Germinal center (tissue), 1 donor: ENCODE data around the gene CXCL12.

Experiments used
- DNase-seq: peaks from one replicate; pipeline ENCODE4 v3.0.0; 2012; ENCODE audit warnings: mixed read lengths, low spot score

CXCL12 gene

DNA sequence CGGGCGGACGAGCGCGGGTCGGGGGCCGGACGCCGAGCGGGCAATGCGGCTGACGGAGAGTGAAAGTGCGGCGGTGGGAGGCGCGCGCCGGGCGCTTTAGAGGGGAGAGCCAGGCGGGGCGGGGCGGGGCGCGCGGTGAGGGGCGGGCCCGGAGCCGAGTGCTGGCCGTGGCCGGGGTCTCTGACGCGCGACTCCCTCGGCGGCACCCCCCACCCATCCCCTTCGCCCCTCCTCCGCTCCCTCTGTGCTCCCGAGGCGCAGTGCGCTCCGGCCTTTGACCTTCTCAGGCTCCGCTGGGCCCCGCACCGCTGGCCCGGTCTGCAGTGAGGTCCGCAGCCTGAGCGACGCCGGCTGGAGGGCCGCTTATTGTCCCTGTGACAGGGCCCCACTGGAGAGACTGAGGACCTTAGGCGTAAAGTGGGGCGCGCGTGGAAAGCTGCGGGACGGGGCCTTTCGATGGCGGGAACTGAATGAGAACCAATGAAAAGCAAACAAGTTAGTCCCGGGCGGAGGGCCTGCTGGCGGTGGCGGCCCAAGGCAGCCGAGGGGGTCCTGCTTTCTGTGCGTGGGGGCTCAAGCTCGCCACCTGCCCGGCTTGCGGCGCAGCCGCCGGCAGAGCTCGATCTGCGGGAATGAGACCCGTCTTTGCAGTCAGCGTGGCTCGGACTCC lies at the start of gene CXCL12:
CXCL12 (minus strand) TSS at position 72 of the 670 bp plus-strand sequence. CDS start 92 bp downstream, outside the sequence.
- no peak for DNase-seq

DNA sequence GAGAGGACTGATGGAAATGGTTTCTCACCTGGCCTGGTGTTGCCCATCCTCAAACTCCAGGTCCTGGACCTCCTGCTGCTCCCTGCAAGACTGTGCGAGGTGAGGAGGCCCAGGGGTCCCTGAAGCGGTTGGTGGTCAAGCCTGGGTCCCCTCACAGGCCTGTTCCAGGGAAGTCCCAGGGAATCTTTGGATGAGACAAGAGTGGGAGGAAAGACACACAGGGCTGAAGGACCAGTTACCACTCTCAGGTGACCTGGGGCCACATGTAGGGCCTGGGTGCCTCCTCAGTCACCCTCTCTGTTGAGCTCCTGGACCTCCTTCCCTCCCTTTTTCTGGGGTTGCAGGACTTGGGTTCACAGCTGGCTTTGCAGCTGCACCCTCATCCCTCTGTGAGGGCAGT lies 42.6 kb upstream of the CXCL12 start:
- no peak for DNase-seq

DNA sequence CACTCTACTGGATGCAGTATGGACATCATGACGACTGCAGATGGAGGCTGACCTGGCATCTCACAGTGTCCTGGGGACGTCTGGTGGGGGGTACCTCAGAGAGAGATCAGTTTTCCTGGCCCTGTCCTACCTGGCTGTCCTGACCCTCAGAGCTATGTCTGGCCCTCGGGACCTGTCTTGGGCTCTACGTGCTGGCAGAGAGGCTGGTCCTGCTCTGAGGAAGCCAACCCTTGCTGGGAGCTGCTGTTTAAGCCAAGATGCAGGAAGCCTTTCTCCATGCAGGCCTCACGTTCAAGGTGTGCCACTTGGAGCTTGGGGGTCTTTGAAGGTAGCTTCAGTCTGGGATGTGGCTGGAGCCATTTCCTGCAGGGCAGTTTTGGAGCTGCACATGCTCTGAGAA lies 42.1 kb upstream of the CXCL12 start:
- DNase-seq = no peak

- DNase-seq = no peak
Measured at GRCh38 chr10:44426247-44427034, 41.5 kb upstream of the CXCL12 start.

DNA sequence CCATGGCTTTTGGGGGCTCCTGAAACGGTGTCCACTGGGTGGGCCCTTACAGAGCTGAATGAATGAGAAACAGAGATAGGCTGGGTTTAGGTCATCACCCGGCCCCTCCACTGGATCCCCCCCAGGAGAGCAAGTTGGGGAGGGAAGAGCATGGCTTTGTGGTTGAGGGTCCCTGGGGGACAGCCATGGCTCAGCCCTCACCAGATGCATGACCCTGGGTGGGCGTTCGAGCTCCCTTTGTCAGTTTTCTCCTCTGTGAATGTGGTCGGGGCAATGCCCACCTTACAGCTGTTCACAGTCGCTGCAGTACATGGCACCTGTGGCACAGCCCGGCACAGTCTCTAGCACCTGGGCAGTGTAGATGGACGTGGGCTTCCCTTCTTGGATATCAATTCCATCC lies 40.6 kb upstream of the CXCL12 start:
- DNase-seq = no peak

DNA sequence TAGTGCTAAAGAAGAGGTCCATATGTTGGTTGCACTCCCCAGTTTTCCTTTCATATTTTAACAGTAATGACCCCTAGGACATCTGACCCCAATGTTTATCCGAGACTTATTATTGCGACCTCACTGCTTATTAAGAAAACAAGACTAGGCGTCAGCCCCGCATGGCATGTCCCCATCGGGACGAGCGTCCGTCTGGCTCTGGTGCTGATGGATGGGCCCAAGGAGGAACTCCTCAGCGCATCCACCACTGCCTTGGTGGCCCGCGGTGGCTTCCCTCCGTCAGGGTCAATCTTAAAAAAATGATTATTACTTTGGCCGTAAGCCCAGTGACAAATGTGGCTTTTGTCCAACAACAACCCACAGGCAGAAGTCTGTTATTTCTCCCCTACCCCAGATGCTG lies 40.1 kb upstream of the CXCL12 start:
- DNase-seq = no peak

- no peak for DNase-seq
Measured at GRCh38 chr10:44424298-44424697, 39.4 kb upstream of the CXCL12 start.

DNA sequence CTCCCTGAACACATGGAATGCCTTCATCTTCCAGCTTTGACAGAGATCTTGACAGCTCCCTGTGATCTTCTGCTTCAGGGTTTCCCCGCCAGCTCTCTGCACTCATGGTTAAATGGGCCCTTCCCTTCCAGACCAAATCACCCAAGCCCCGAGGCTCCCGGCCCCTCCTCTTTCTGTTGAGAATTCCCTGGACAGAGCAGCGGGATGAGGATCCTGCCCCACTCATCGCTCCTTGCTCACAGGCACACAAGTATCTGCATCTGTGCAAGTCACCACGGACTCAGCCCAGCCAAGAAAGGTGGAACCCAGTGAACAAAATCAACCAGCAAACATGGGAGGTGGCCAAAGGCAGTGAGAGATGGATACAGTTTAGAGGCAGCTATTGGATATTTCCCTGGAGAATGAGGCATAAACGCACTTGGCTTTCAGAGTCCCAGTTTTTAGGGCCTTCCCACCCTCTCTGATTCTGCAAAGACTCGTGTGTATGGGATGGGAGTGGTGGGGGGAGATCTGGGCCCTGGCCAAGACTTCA lies 37.7 kb upstream of the CXCL12 start:
- no peak for DNase-seq

GRCh38 chr10:44422153-44422552 lies 37.3 kb upstream of the CXCL12 start:
- DNase-seq = no peak

DNA sequence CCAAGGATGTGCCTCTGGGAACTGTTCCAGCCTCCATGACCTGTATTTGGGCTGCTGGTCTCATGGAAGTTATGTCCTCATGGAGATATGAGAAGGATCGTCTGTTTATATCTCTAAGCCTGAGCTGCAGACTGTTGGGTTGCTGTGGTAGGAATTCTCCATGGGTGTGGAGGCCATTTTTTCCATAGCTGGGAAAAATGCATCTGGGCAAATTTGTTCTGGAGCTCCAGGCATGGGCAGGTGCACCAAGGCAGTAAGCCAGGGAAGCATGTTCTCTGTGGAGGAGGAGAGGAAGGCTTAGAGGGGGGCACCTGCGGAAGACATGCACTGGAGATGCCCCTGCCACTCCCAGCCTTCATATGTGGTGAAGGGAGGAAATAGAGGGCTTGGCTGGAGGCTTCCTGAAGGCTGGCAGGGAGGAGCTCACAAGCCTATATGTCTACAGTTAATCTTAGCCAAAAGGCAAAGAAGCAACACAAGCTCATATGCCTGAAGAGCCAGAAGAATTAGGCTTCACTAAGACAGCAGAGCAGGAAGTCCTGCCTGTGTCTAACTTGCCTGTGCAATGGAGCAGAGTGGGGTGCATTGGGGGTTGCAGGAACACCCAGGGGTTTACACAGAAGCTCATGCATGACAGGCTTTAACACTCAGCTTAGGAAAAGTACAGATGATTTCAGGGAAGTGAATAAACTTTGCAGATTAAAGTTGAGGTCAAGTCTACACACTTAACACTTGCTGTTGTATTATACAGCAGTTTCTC lies 35.1 kb upstream of the CXCL12 start:
- no peak for DNase-seq

DNA sequence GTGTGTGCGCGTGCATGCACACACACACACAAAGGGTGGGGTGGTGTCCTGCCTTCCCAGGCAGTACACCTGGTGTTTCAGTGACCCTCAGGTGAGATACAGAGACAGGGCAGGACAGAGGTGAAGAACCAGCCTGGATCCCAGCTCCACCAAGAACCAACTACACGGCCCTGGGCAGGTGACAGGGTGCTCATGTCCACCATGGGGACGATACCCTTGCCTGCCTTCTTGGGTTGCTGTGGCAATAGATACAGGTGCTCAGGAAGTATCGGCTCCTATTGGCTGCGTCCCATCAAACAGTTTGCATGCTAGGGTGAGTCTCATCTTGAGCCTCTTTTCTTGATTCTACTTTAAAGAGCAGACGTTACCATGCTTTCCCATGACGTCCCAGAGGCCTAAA lies 33.7 kb upstream of the CXCL12 start:
- DNase-seq = no peak

DNA sequence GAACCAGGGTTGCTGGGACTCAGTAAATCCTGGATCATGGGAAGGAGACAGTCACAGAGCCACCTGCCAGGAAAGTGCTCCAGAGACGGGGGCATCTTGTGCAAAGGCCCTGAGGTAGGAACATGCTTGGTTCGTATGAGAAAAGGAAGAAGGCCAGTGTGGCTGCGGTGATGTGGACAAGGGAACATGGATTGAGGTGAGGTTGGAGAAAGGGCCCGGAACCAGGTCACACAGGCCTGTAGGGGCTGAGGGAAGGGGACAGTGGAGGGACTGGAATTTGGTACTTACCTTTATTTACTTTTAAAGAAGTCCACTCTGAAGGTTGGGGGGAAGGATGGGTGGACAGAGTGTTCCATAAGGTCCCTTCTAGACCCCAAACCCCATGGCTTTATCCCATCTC lies 32.9 kb upstream of the CXCL12 start:
- no peak for DNase-seq

GRCh38 chr10:44416936-44417335 lies 32.0 kb upstream of the CXCL12 start:
- DNase-seq = no peak

GRCh38 chr10:44416021-44416771 lies 31.3 kb upstream of the CXCL12 start:
- DNase-seq = no peak

GRCh38 chr10:44415121-44415520 lies 30.2 kb upstream of the CXCL12 start:
- no peak for DNase-seq

GRCh38 chr10:44413416-44413815 lies 28.5 kb upstream of the CXCL12 start:
- no peak for DNase-seq

- DNase-seq = no peak
Measured at GRCh38 chr10:44411251-44411650, 26.4 kb upstream of the CXCL12 start.

GRCh38 chr10:44404741-44405437 lies 20.0 kb upstream of the CXCL12 start:
- DNase-seq = no peak

DNA sequence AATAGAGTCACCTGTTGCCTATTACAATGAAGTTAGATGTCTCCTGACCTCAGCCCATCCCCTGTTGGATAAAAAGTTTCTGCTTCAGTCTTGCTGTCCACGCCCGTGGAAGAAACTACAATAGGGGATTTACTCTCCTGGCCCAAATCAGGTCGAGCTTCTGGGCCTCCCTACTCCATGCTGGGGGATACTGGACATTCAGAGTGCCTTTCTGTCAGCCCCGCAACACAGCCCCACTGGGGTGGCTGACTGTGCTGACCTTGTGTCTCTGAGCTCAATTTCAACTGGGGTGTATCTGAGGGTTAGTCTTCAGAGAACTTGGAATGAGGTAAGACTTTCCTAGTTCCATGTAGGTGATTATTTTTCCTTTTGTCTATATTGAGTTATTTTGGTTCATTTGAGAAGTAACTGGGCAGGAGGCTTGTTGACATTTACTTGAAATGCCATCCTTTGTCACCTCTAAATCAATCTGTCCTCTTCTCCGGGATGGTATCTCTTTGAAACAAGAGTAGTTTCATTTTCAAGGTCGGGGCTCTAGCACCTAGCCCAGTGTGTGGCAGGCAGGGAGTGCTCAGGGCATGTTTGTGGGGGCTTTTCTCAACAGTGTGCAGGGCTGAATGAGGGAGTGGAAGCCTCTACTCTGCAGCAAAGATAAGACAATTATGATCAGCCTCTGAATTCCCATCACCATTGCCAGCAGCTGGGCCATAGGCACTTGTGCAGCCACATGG lies 17.7 kb upstream of the CXCL12 start:
- DNase-seq = no peak

GRCh38 chr10:44400541-44400940 lies 15.6 kb upstream of the CXCL12 start:
- DNase-seq = no peak
